UCSD-AML1 (cell line): Measurements from ENCODE around the gene RALGPS2.

Experiments used
- DNase-seq: peaks from one replicate; lab custom pipeline; 2025; ENCODE audit not compliant: unreplicated experiment; lab: John Stamatoyannopoulos, UW

Gene RALGPS2

GRCh38 chr1:178862864-178863263 lies 137.8 kb downstream of the RALGPS2 start:
- DNase-seq: no peak

DNA sequence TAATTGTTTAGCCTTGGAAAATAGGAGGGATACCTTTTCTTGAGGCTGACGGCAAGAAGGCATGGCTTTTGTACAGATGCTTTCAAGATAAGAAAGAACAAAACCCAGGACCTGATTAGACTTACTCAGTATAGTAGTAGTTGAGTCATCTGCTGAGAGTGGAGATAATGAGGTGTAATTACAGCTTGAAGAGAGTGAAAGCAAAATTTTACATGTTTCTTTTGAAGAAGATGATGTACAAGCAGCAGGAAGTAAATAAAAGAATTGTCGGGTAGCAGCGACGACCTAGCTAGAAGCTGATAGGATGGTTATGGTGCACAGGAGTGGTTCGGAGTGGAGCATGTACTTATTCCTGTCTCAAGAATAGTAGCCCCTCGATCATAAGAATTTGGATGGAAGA lies 139.3 kb downstream of the RALGPS2 start:
- no peak for DNase-seq

DNA sequence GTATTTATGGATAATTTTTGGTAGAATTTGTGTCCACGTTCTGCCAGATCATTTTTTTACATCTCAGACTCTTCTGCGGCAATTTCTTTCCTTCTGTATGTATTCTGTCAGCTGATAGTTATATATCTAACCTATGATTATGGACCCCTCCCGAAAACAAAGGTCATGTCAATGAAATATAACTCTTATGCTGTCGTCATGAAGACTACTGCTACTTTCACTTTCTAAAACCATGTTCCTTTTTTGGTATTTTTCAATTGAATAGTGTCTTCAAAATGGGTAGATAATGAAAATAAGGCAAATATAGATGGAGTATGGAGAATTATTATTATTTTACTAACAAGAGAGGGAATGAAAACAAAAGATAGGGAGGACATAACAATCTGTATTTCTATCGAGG lies 142.6 kb downstream of the RALGPS2 start:
- no peak for DNase-seq

GRCh38 chr1:178868706-178869105 lies 143.7 kb downstream of the RALGPS2 start:
- DNase-seq: no peak

- no peak for DNase-seq
Measured at GRCh38 chr1:178869119-178869697, 144.2 kb downstream of the RALGPS2 start.

DNA sequence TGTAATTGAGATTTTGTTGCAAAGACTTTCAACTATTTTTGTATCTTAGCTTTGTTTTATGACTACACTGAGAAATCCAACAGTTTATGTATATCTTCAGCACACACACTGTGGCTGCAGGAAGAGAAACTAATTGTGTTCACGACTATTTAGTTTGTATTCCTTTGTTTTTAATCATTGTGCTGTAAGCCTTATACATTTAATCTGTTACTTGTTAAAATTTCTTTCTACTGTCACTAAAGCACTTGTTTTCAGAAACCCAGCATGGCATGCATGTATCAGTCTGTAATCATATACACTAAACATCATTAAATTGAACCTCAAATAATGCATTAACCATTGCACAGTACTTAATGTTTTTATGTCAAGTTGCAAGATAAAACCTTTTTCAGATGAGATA lies 145.2 kb downstream of the RALGPS2 start:
- no peak for DNase-seq

- no peak for DNase-seq
Measured at GRCh38 chr1:178870944-178871343, 145.9 kb downstream of the RALGPS2 start, which contains the start of gene ANGPTL1. Gene ANGPTL1 (minus strand): TSS chr1:178871077. CDS start chr1:178865776, 5,301 bp downstream.

DNA sequence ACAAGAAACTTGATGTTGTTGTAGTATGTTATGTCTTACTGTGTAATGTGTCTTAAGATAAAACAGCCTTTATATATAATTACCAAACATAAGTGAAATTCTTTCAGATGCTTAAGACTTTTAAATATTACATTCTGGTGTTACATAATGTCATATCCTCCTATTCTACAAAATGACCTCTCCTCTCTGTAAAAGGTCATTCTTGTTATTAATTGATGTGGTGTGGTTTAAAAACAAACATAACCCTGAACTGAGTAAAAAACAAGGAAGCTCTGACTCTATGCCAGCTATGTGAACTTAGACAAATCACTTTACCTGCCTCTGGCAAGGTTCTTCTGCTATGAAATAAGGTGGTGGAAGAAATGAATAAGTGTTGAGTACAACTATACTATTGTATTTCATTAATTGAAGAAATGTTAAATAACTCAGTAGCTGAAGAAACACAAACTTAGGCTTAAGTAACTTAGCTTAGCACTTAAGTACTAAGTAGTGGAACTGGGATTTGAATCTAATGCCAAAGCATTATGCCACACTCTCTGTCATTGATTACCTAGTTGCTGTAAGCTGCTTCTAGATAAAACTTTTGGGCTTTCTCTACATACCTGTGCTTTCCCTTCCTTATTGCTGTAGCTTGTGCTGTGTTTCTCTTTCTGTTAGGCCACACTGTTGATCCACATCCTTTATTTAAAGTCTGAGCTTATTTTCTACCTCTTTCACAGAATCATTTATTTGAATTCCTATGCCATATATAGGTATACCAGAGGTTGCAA lies 146.7 kb downstream of the RALGPS2 start:
- DNase-seq: no peak

DNA sequence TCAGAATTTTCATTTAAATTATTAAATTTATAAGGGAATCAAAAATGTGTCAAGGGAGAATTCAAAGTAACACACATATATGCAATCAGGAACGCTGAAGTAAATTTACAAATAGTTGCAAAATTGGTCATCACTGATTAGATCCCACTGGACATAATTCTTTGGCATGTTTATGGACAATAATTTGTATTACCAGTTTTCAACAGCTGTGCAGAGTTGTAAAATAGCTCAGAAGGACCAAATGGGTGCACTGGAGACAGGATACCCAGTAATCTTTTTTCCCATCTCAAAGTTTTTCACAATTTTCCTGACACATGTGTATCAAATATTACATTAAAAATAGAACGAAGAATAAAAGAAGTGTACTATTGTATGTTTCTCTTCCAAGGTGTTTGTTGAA lies 149.9 kb downstream of the RALGPS2 start:
- DNase-seq: no peak

- no peak for DNase-seq
Measured at GRCh38 chr1:178875936-178876335, 150.9 kb downstream of the RALGPS2 start.

DNA sequence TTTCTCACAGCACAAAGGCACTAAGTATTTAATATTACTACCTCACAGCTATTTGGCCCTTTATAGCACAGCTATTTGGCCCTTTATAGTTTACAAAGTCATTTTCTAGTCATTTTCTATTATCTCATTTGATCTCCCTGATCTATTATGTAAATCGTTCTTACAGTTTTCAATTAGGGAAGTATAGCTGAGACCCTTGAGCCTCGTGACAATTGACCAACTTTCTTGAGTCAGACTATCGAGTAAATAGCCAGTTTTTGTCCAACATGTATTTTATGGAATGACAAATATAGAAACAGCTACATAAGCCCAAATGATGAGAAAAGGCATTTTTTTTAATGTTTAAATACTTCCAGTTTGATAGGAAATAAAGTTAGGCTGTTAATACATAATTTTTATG lies 152.9 kb downstream of the RALGPS2 start:
- DNase-seq: no peak

DNA sequence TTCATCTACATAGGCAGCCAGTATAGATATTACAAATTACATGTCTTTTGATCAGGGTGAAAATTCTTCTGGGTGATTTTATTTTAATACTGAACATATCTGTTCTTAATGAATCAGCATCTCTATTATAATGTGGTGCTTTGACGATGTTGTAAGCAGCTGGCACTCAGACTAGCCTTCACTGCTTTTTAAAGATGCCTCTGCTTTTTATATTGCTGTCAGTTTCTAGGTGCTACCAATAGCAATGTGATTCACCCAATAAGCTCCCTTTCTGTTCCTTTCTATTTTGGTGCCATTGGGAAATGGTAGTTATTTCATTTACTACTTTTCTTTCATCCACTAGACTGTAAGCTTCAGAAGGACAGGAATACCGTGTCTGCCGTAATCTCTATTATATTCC lies 156.9 kb downstream of the RALGPS2 start:
- DNase-seq: no peak

DNA sequence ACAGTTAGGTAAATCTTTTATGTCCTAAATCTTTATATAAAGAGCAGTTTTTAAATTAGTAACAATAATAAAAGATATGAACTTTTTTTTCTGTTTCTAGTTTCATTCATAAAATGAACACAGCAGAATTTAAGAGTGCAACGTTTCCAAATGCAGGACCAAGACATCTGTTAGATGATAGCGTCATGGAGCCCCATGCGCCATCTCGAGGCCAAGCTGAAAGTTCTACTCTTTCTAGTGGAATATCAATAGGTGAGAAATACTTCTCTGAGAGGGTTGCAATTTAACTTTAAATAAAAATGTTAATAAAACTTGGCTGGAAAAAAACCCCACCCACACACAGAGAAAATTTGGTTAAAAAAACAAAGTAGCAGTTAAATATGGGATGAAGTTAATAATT lies 160.8 kb downstream of the RALGPS2 start:
- DNase-seq: no peak

- DNase-seq: no peak
Measured at GRCh38 chr1:178886551-178886950, 161.5 kb downstream of the RALGPS2 start.

DNA sequence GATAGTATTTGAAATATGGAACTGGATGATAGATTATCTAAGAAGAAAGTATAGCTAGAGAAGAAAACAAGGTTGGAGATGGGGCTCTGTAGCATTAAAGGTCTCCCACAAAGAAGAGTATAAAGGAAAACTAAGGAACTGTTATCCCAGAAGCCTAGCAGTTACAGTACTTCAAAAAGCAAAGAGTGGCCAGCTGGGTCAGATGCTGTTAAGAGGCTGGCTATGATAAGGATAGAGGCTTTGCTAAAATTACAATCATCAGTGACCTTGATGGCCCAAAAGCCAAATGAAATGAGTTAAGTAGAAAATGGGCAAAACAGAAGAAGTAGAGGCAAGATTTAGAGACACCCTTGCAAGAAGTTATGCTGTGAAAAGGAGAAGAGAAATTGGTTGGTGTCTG lies 170.9 kb downstream of the RALGPS2 start:
- no peak for DNase-seq

GRCh38 chr1:178898401-178898800 lies 173.4 kb downstream of the RALGPS2 start:
- DNase-seq: no peak

GRCh38 chr1:178899402-178899801 lies 174.4 kb downstream of the RALGPS2 start:
- DNase-seq: no peak

DNA sequence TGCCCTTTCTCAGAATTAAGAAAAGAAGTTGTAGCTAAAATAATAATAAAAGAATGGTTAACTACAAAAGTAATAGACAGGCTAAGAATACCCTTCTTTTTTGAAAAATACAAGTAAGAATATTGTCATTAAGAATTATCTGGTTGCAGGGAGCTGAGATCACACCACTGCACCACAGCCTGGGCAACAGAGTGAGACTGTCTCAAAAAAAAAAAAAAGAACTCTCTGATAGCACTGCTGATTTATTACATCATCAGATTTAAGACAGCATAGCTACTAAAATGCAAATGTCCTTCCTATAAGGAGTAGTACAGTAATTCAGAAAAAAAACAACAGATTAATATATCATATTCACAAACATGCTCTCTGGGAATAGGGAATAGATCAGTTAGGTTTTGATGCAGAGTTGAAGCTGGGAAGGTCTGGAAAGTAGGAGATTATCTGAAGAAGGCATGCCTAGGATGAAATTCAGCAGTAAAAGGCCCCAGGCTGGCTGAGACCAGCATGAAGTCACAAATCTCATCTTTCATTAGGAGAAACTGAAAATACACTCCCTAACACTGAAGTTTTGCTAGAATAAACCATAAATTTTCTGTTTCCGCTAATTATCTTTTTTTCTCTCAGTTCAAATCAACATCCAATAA lies 176.6 kb downstream of the RALGPS2 start:
- no peak for DNase-seq

DNA sequence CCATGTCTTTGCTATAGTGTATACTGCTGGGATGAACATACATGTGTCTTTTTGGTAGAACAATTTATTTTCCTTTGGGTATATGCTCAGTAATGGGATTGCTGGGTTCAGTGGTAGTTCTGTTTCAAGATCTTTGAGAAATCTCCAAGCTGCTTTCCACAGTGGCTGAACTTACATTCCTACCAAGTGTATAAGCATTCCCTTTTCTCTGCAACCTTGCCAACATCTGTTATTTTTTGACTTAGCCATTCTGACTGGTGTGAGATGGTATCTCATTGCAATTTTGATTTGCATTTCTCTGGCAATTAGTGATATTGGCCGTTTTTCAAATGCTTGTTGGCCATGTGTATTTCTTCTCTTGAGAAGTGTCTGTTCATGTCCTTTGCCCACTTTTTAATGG lies 183.3 kb downstream of the RALGPS2 start:
- no peak for DNase-seq

- DNase-seq: no peak
Measured at GRCh38 chr1:178910023-178910422, 185.0 kb downstream of the RALGPS2 start.

- no peak for DNase-seq
Measured at GRCh38 chr1:178912597-178912996, 187.6 kb downstream of the RALGPS2 start.

DNA sequence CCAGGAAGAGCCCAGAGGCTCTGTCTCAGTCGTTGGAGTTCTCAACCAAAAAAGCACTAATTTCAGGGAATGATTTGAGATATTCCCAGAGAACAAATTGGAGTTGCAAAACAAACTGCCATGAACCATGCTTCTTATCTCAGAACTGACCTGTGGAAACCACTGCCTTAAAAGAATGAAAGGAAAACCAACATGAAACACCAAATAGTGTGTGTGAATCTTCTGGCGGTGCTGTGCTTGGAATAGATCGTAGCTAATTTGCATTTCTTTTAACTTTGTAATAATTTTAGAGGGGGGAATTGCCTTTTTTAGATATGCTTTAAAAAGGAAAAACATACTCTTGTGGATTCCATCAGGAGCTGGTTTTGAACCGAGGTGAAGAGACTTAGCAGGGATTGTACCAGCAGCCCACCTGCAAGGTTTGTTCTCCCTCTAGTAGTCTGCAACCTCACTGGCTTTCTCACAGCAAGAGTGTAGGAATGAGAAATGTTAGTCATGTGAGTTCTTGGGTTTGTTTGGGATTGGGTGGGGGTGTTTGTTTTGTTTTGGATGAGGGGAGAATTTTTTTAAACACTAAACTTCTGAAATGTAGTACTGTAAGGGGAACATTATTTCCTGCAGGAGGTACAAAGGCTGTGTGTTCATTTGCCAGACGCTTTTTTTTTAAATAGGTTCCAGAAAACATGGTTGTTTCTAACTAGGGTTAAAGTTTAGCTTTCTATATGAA lies 191.6 kb downstream of the RALGPS2 start:
- DNase-seq: no peak
